ENCODE data around the gene GPC5. TPM values are rescaled to one million over a fixed set of nuclear protein-coding genes. Genes with fewer than 3 reads are reported as not detected.
"Not testable (repeated sequence)": the region's sequence is repeated elsewhere in the genome, so short reads cannot be mapped to it uniquely, and the experiment has no call there.

Gene GPC5
- total RNA-seq, 1 experiment from 2014 or later = 0.15 TPM

GRCh38 chr13:92518622-92519021, 1120.2 kb downstream of the GPC5 start:
- not testable (repeated sequence) for H4K20me1 ChIP-seq (ENCODE audit: control insufficient read depth, insufficient read depth, insufficient read length); H2BK120ac ChIP-seq (ENCODE audit: low read depth, low read length, poor library complexity, severe bottlenecking); H2AFZ ChIP-seq (ENCODE audit: low read length); H4K5ac ChIP-seq (ENCODE audit: insufficient read length, low read depth, low read length); H3K79me2 ChIP-seq (ENCODE audit: insufficient read depth, low read length); DNase-seq; H3K14ac ChIP-seq (ENCODE audit: insufficient read depth, low read length); H3K27me3 Mint-ChIP-seq (ENCODE audit: low read depth); H2BK5ac ChIP-seq (ENCODE audit: insufficient read length, low read length); H3K9ac ChIP-seq (ENCODE audit: extremely low read depth, insufficient read length, low read length); H3K4me2 ChIP-seq (ENCODE audit: insufficient read depth, insufficient read length, low read length); H3K4me1 ChIP-seq (ENCODE audit: insufficient read depth, low read length); H2BK15ac ChIP-seq (ENCODE audit: low read depth, low read length); H3K18ac ChIP-seq (ENCODE audit: insufficient read length, low read depth, low read length); H3K9me3 ChIP-seq (ENCODE audit: control insufficient read depth, low read depth, low read length); H3K27ac ChIP-seq (ENCODE audit: insufficient read length, low read depth, low read length); H4K91ac ChIP-seq (ENCODE audit: insufficient read length, low read depth, low read length); H2BK12ac ChIP-seq (ENCODE audit: insufficient read length, low read depth, low read length); H3K79me1 ChIP-seq (ENCODE audit: insufficient read depth, low read depth, low read length, poor library complexity, severe bottlenecking); H4K8ac ChIP-seq (replicated peaks; ENCODE audit: insufficient read length, low read depth, low read length); H3K27me3 ChIP-seq (ENCODE audit: insufficient read depth, low read length); H3K27ac Mint-ChIP-seq; H3K23ac ChIP-seq (ENCODE audit: insufficient read length, low read depth, low read length); H2BK20ac ChIP-seq (ENCODE audit: low read depth, low read length, poor library complexity, severe bottlenecking); H3K23me2 ChIP-seq (ENCODE audit: insufficient read length, low read depth, low read length, poor library complexity, severe bottlenecking); H3K4me1 Mint-ChIP-seq; H3T11ph ChIP-seq (ENCODE audit: low read length); H3K4me3 Mint-ChIP-seq; H2AK5ac ChIP-seq (ENCODE audit: insufficient read length, low read length); H3K4ac ChIP-seq (ENCODE audit: low read depth, low read length); H3K56ac ChIP-seq (ENCODE audit: insufficient read length, low read depth, low read length)
- H3K36me3 Mint-ChIP-seq (ENCODE audit: insufficient read depth in 1 of 3, low read depth in 3 of 3) = peaks cover 4 to 10% (median 10%) of the 10 kb centered on the region in 3 experiments
- WGBS (ENCODE audit: extremely low coverage, insufficient read length, low lambda C conversion rate) = no CpG with 5 or more reads among the region's 2 CpGs
- peaks cover 29 to 38% of the 10 kb centered on the region in 2 experiments for H3K9me3 Mint-ChIP-seq

Measured in H9 (cell line).